ENCODE measurements around the gene ARHGAP6. TPM values are rescaled to one million over a fixed set of nuclear protein-coding genes. Genes with fewer than 3 reads are reported as not detected.

The ARHGAP6 gene
- total RNA-seq, 1 experiment from 2014 or later: 0.10 TPM

DNA sequence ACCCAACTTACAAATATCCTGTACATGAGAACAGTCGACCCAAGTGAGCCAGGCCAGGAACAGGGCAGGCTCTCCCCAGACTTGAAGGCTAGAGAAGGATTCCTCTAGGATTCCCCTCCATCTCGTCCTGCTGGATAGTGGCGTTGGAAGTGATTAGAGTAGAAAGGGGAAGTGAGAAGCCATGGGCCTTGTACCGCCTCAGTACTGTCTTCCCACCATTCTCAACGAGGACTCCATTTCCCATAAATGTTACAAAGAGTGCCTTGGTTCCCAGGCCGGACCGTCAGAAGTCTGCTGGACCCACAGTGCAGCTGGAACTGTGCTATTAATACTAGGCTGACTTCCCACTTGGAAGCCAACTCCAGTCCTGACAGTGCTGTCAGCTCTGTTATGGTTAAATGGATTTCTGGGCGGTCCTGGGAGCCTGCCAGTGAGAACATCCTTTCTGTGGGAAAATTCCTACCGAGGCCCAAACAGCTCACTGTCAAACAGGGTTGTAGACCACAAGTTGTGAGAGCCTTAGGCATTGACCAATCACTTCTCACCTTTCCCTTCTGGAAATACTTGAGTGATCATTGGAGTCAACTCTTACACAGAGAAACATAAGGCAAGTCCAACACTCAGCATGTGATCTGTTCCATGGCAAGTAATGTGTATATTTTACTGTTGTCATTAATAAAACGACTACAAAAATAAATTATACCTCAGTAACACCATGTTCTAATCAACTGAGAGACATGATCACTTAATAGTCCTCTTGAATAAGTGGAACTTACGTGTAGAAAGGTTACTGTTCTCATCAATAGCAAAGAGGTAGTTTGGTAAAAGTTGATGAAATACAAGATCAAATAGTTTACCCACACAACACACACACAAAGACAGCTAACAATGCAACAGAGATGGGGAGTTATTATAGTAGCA is 314.1 kb downstream of the ARHGAP6 start:
- Histone ChIP-seq H3K79me2 (ENCODE audit: insufficient read depth, low read length) (no peaks in the 10 kb centered on the region), H3K4me1 (ENCODE audit: control insufficient read depth in 1 of 2, insufficient read depth in 2 of 2, low read length in 2 of 2) (no peaks in the 10 kb centered on the region), H3K9me3 (ENCODE audit: control insufficient read depth in 1 of 2, insufficient read depth in 1 of 2, low read depth in 1 of 2, low read length in 2 of 2) (no peaks in the 10 kb centered on the region), H3K4me3 (replicated peaks in 1 of 2; ENCODE audit: low read depth in 1 of 2, low read length in 2 of 2) (no peak overlapping the region), H3K36me3 (ENCODE audit: control insufficient read depth in 1 of 2, insufficient read depth in 2 of 2, low read length in 2 of 2) (no peaks in the 10 kb centered on the region), H4K20me1 (ENCODE audit: insufficient read depth) (no peaks in the 10 kb centered on the region), H3K4me2 (ENCODE audit: low read length) (no peak overlapping the region), H3K9me2 (ENCODE audit: insufficient read depth) (no peaks in the 10 kb centered on the region), H3K27me3 (ENCODE audit: insufficient read depth, low read length) (no peaks in the 10 kb centered on the region), H2AFZ (ENCODE audit: low read depth, low read length, poor library complexity, severe bottlenecking) (no peak overlapping the region), H3K27ac (ENCODE audit: low read depth, low read length) (no peak overlapping the region), H3K9ac (ENCODE audit: low read length) (no peak overlapping the region)
- TF ChIP-seq POLR2A (IDR thresholded peaks at IDR 0.05; ENCODE audit: borderline replicate concordance, extremely low read depth, insufficient read depth, insufficient read length): no peak
- TF ChIP-seq, protein P1, sequence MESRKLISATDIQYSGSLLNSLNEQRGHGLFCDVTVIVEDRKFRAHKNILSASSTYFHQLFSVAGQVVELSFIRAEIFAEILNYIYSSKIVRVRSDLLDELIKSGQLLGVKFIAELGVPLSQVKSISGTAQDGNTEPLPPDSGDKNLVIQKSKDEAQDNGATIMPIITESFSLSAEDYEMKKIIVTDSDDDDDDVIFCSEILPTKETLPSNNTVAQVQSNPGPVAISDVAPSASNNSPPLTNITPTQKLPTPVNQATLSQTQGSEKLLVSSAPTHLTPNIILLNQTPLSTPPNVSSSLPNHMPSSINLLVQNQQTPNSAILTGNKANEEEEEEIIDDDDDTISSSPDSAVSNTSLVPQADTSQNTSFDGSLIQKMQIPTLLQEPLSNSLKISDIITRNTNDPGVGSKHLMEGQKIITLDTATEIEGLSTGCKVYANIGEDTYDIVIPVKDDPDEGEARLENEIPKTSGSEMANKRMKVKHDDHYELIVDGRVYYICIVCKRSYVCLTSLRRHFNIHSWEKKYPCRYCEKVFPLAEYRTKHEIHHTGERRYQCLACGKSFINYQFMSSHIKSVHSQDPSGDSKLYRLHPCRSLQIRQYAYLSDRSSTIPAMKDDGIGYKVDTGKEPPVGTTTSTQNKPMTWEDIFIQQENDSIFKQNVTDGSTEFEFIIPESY (IDR thresholded peaks at IDR 0.05; ENCODE audit: extremely low read depth, insufficient replicate concordance, low read length): no peak
- TF ChIP-seq SP1 (IDR thresholded peaks at IDR 0.05; ENCODE audit: low read depth): no peak
- TF ChIP-seq, protein P2, sequence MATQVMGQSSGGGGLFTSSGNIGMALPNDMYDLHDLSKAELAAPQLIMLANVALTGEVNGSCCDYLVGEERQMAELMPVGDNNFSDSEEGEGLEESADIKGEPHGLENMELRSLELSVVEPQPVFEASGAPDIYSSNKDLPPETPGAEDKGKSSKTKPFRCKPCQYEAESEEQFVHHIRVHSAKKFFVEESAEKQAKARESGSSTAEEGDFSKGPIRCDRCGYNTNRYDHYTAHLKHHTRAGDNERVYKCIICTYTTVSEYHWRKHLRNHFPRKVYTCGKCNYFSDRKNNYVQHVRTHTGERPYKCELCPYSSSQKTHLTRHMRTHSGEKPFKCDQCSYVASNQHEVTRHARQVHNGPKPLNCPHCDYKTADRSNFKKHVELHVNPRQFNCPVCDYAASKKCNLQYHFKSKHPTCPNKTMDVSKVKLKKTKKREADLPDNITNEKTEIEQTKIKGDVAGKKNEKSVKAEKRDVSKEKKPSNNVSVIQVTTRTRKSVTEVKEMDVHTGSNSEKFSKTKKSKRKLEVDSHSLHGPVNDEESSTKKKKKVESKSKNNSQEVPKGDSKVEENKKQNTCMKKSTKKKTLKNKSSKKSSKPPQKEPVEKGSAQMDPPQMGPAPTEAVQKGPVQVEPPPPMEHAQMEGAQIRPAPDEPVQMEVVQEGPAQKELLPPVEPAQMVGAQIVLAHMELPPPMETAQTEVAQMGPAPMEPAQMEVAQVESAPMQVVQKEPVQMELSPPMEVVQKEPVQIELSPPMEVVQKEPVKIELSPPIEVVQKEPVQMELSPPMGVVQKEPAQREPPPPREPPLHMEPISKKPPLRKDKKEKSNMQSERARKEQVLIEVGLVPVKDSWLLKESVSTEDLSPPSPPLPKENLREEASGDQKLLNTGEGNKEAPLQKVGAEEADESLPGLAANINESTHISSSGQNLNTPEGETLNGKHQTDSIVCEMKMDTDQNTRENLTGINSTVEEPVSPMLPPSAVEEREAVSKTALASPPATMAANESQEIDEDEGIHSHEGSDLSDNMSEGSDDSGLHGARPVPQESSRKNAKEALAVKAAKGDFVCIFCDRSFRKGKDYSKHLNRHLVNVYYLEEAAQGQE (IDR thresholded peaks at IDR 0.05; ENCODE audit: low read depth): no peak
- TF ChIP-seq EGR1 (IDR thresholded peaks at IDR 0.05; ENCODE audit: low read depth): no peak
- TF ChIP-seq CBX3 (IDR thresholded peaks at IDR 0.05; ENCODE audit: low read depth): no peak
- TF ChIP-seq, protein P3, sequence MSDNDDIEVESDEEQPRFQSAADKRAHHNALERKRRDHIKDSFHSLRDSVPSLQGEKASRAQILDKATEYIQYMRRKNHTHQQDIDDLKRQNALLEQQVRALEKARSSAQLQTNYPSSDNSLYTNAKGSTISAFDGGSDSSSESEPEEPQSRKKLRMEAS (IDR thresholded peaks at IDR 0.05): no peak
- TF ChIP-seq, protein P4, sequence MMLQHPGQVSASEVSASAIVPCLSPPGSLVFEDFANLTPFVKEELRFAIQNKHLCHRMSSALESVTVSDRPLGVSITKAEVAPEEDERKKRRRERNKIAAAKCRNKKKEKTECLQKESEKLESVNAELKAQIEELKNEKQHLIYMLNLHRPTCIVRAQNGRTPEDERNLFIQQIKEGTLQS (IDR thresholded peaks at IDR 0.05): no peak
- TF ChIP-seq ZFX (IDR thresholded peaks at IDR 0.05): no peak
- no peak for TF ChIP-seq JUND (IDR thresholded peaks at IDR 0.05)
- TF ChIP-seq ELF1 (IDR thresholded peaks at IDR 0.05; ENCODE audit: borderline replicate concordance, low read depth): no peak
- TF ChIP-seq RAD21 (IDR thresholded peaks at IDR 0.05; ENCODE audit: low read depth): no peak
- no peak for TF ChIP-seq CEBPB (IDR thresholded peaks at IDR 0.05; ENCODE audit: low read depth)
- TF ChIP-seq EZH2phosphoT487 (IDR thresholded peaks at IDR 0.05; ENCODE audit: borderline replicate concordance): no peak
- intact Hi-C loops (cut with micrococcal nuclease): no loop called here
- ChIA-PET CTCF (no interaction called here), POLR2A (no interaction called here), RAD21 (ENCODE audit: low non-redundant PET in 1 of 2, low total read pairs in 2 of 2, uncharacterized antibody in 2 of 2, unreplicated experiment in 2 of 2) (no interaction called here)
- DNase-seq (ENCODE audit: low read depth, low spot score): no peak
- no TSS peak for BruUV-seq (replicated peaks)
- ATAC-seq: no peak

All from HCT116 (cell line).